ENCODE results near the gene CCDC60.

DNA sequence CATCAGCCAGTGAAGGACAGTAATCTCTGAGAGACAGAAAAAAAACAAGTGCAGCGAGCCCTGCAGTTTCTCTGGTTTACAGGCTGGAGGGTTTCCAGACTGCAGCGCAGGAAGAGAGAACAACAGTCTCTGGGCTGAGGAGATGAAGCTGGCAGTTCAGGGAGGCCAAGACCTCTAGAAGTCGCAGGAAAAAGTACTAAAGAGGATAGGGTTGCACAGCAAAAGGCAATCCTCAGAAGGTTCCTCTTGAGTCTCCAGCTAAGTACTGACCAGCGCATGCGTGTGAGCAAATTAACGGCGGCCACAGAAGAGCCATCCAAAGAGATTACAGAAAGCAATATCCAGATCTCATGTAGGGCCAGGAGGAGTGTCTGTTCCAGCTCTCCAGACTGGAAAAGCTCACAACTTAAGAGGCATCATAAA, 12.2 kb upstream of the CCDC60 start:
- TF ChIP-seq POLR2AphosphoS5 (IDR thresholded peaks at IDR 0.05) (no peak), POLR2A (IDR thresholded peaks at IDR 0.05) (no peak)
- TF ChIP-seq, protein P1, sequence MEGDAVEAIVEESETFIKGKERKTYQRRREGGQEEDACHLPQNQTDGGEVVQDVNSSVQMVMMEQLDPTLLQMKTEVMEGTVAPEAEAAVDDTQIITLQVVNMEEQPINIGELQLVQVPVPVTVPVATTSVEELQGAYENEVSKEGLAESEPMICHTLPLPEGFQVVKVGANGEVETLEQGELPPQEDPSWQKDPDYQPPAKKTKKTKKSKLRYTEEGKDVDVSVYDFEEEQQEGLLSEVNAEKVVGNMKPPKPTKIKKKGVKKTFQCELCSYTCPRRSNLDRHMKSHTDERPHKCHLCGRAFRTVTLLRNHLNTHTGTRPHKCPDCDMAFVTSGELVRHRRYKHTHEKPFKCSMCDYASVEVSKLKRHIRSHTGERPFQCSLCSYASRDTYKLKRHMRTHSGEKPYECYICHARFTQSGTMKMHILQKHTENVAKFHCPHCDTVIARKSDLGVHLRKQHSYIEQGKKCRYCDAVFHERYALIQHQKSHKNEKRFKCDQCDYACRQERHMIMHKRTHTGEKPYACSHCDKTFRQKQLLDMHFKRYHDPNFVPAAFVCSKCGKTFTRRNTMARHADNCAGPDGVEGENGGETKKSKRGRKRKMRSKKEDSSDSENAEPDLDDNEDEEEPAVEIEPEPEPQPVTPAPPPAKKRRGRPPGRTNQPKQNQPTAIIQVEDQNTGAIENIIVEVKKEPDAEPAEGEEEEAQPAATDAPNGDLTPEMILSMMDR (IDR thresholded peaks at IDR 0.05 in 8 of 11, conservative IDR thresholded peaks at IDR 0.05 in 3 of 11) = no peak
